ENCODE data around the gene MTIF3.
A peak's percentile ranks its signal among the peaks of the same experiment; 100 is the strongest.

MTIF3 gene

GRCh38 chr13:27450921-27451471 is 632 bp upstream of the MTIF3 start:
- TF ChIP-seq CTCF (IDR thresholded peaks at IDR 0.05; ENCODE audit: low read depth, low read length, missing control alignments): peak; percentile 6
- in situ Hi-C loops (cut with HindIII; ENCODE audit: low pct_ligation_motif_present, low sequenced_read_pairs): no loop called here
- DNase-seq: peak; percentile 12
- H3K36me3 ChIP-seq (replicated peaks): no peaks in the 10 kb centered on the region
- H3K27me3 ChIP-seq (replicated peaks): no peaks in the 10 kb centered on the region
- H3K27ac ChIP-seq: peak overlapping the region; percentile 93
- H3K4me3 ChIP-seq (ENCODE audit: low read depth, low read length): peak overlapping the region; percentile 91

- peak overlapping the region; percentile 93 for H3K27ac ChIP-seq
- in situ Hi-C loops (cut with HindIII; ENCODE audit: low pct_ligation_motif_present, low sequenced_read_pairs): no loop called here
These were observed 1.2 kb downstream of the MTIF3 start for GRCh38 chr13:27449081-27449603.

GRCh38 chr13:27448308-27448707 is 2.1 kb downstream of the MTIF3 start:
- Histone ChIP-seq H3K27ac (no peak overlapping the region), H3K27me3 (replicated peaks) (no peaks in the 10 kb centered on the region), H3K36me3 (replicated peaks) (no peaks in the 10 kb centered on the region), H3K4me3 (ENCODE audit: low read depth, low read length) (no peak overlapping the region)
- DNase-seq: no peak
- TF ChIP-seq CTCF (IDR thresholded peaks at IDR 0.05; ENCODE audit: low read depth, low read length, missing control alignments): no peak
- in situ Hi-C loops (cut with HindIII; ENCODE audit: low pct_ligation_motif_present, low sequenced_read_pairs): no loop called here

More at GRCh38 chr13:27449081-27449603, 1.2 kb downstream of the MTIF3 start:
- Histone ChIP-seq H3K36me3 (replicated peaks) (no peaks in the 10 kb centered on the region), H3K4me3 (ENCODE audit: low read depth, low read length) (peak overlapping the region; percentile 91), H3K27me3 (replicated peaks) (no peaks in the 10 kb centered on the region)
- no peak for DNase-seq
- TF ChIP-seq CTCF (IDR thresholded peaks at IDR 0.05; ENCODE audit: low read depth, low read length, missing control alignments): no peak

GRCh38 chr13:27446986-27447583 is 3.3 kb downstream of the MTIF3 start:
- Histone ChIP-seq H3K27ac (no peak overlapping the region), H3K4me3 (ENCODE audit: low read depth, low read length) (no peak overlapping the region), H3K27me3 (replicated peaks) (no peaks in the 10 kb centered on the region), H3K36me3 (replicated peaks) (no peaks in the 10 kb centered on the region)
- DNase-seq: no peak
- no peak for TF ChIP-seq CTCF (IDR thresholded peaks at IDR 0.05; ENCODE audit: low read depth, low read length, missing control alignments)
- in situ Hi-C loops (cut with HindIII; ENCODE audit: low pct_ligation_motif_present, low sequenced_read_pairs): no loop called here

GRCh38 chr13:27442797-27443196 is 7.6 kb downstream of the MTIF3 start:
- no peak overlapping the region for H3K27ac ChIP-seq
- peaks cover 4% of the 10 kb centered on the region for H3K36me3 ChIP-seq (replicated peaks)
- H3K4me3 ChIP-seq (ENCODE audit: low read depth, low read length): no peak overlapping the region
- no peak for TF ChIP-seq CTCF (IDR thresholded peaks at IDR 0.05; ENCODE audit: low read depth, low read length, missing control alignments)
- in situ Hi-C loops (cut with HindIII; ENCODE audit: low pct_ligation_motif_present, low sequenced_read_pairs): no loop called here
- no peak for DNase-seq
- no peaks in the 10 kb centered on the region for H3K27me3 ChIP-seq (replicated peaks)

Data from brain microvascular endothelial cell (primary cell).